ENCODE data around the gene TSHB.

GRCh38 chr1:115077286-115077983 lies 47.8 kb downstream of the TSHB start:
- no peak for TF ChIP-seq POLR2AphosphoS5 (IDR thresholded peaks at IDR 0.05)
- TF ChIP-seq, protein P1, sequence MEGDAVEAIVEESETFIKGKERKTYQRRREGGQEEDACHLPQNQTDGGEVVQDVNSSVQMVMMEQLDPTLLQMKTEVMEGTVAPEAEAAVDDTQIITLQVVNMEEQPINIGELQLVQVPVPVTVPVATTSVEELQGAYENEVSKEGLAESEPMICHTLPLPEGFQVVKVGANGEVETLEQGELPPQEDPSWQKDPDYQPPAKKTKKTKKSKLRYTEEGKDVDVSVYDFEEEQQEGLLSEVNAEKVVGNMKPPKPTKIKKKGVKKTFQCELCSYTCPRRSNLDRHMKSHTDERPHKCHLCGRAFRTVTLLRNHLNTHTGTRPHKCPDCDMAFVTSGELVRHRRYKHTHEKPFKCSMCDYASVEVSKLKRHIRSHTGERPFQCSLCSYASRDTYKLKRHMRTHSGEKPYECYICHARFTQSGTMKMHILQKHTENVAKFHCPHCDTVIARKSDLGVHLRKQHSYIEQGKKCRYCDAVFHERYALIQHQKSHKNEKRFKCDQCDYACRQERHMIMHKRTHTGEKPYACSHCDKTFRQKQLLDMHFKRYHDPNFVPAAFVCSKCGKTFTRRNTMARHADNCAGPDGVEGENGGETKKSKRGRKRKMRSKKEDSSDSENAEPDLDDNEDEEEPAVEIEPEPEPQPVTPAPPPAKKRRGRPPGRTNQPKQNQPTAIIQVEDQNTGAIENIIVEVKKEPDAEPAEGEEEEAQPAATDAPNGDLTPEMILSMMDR (IDR thresholded peaks at IDR 0.05) = no peak

Data from suprapubic skin (tissue), 3 donors.